Transverse colon (tissue), 4 donors: ENCODE results near the gene NAA16. TPM values are rescaled to one million over a fixed set of nuclear protein-coding genes. Genes with fewer than 3 reads are reported as not detected.

Experiments used
- DNase-seq: peaks from one replicate; pipeline ENCODE4 v3.0.0-alpha.2; 2019
- H3K27ac ChIP-seq, 4 donors: fragments of 200-600 bp; sonication (generic); 2 replicates each; pipeline ENCODE4 v1.5.1; 2016 to 2018; ENCODE audit warnings: inconsistent platforms in 4 of 4
- H3K27me3 ChIP-seq: fragments of 200-600 bp; sonication (generic); 2 replicates; pipeline ENCODE4 v1.5.1; 2017; ENCODE audit warnings: inconsistent platforms
- H3K36me3 ChIP-seq, 4 donors: fragments of 200-600 bp; sonication (generic); 2 replicates each; pipeline ENCODE4 v1.5.1; 2017 to 2019; ENCODE audit warnings: inconsistent platforms in 4 of 4
- H3K4me1 ChIP-seq, 4 donors: fragments of 200-600 bp; sonication (generic); 2 replicates each; pipeline ENCODE4 v1.5.1; 2017 to 2020; ENCODE audit warnings: inconsistent platforms in 4 of 4
- H3K4me3 ChIP-seq, 4 donors: fragments of 200-600 bp; sonication (generic); 1 replicate in 1 of 4; 2 replicates in 3 of 4; pipeline versions ENCODE4 v1.5.1 to v1.6.1; 2017 to 2019; ENCODE audit warnings: inconsistent platforms in 4 of 4
- H3K9me3 ChIP-seq, 2 donors: fragments of 200-600 bp; sonication (generic); 2 replicates each; pipeline ENCODE4 v1.5.1; 2017 to 2019; ENCODE audit warnings: inconsistent platforms in 2 of 2
- CTCF ChIP-seq, 5 experiments: fragments of 200-600 bp in 3 of 5; fragments of 450-650 bp in 2 of 5; sonication (generic) in 3 of 5; IDR thresholded peaks; 1 replicate in 2 of 5; 2 replicates in 3 of 5; pipeline ENCODE4 v1.5.1; 2016 to 2017; ENCODE audit warnings: antibody characterized with exemption in 5 of 5, inconsistent platforms in 3 of 5, mild to moderate bottlenecking in 2 of 5, moderate library complexity in 1 of 5
- EP300 ChIP-seq: sonication (generic); formaldehyde crosslinking; IDR thresholded peaks from one replicate; pipeline ENCODE4 v1.6.1; 2017; ENCODE audit warnings: antibody characterized with exemption, low read depth
- POLR2A ChIP-seq: fragments of 450-650 bp; IDR thresholded peaks from one replicate; pipeline ENCODE4 v1.6.1; 2016; ENCODE audit warnings: antibody characterized with exemption, mild to moderate bottlenecking, moderate library complexity
- POLR2AphosphoS5 ChIP-seq, 3 donors: sonication (generic); formaldehyde crosslinking; IDR thresholded peaks; one replicate each; pipeline ENCODE4 v1.6.1; 2016; ENCODE audit warnings: antibody characterized with exemption in 3 of 3
- WGBS, 2 donors: methylation state at CpG; one replicate each; pipeline ENCODE4 v1.1.5; 2018; ENCODE audit warnings: low coverage in 1 of 2; 5-methylcytosine and 5-hydroxymethylcytosine counted together
- in situ Hi-C, 4 donors: fragments of 200-750 bp; cut with MboI; loops; one replicate each; pipeline versions ENCODE4 v1.15.0 to v1.15.1; 2017; ENCODE audit warnings: low sequenced_read_pairs in 3 of 4, low pct_ligation_motif_present in 1 of 4, low pct_unique_long_range_greater_than_20kb in 1 of 4
- intact Hi-C: fragments of 100-400 bp; cut with DNase I; formaldehyde crosslinking; loops from one replicate; pipeline ENCODE4 v1.15.1; 2023; ENCODE audit warnings: low total_unique reads
- total RNA-seq, 4 donors: library from RNA; depleted of rRNA; stranded (reverse); fragments of >200 nt; gene quantifications; one replicate each; pipeline ENCODE4 v1.1.0, GENCODE V29; 2016

Gene NAA16
- total RNA-seq, 4 donors from 2014 or later = 9.1 to 38.6 (median 19.6) TPM

GRCh38 chr13:41409611-41410010 lies 98.5 kb downstream of the NAA16 start:
- in situ Hi-C loops = loop anchor here in 2 of 4 donors (25.0 kb wide), 3 partner anchors 228 to 703 kb away; no protein-coding TSS in a partner anchor
- Histone ChIP-seq H3K36me3 (no peaks in the 10 kb centered on the region), H3K27ac (no peak overlapping the region), H3K4me1 (no peaks in the 10 kb centered on the region), H3K4me3 (no peak overlapping the region), H3K27me3 (no peaks in the 10 kb centered on the region), H3K9me3 (no peaks in the 10 kb centered on the region)
- no peak for DNase-seq
- intact Hi-C loops = no loop called here
- WGBS, 2 donors = 69 to 87% methylated on average over 1 to 2 of the region's 2 CpGs
- TF ChIP-seq POLR2A (no peak), POLR2AphosphoS5 (IDR thresholded peaks at IDR 0.05) (no peak), CTCF (IDR thresholded peaks at IDR 0.05) (no peak)

- Histone ChIP-seq H3K9me3 (no peaks in the 10 kb centered on the region), H3K4me3 (no peak overlapping the region), H3K4me1 (no peaks in the 10 kb centered on the region), H3K27ac (no peak overlapping the region), H3K36me3 (no peaks in the 10 kb centered on the region), H3K27me3 (no peaks in the 10 kb centered on the region)
- whole genome bisulfite sequencing, 2 donors = 55 to 78% methylated on average over 1 to 5 of the region's 5 CpGs
- no peak for DNase-seq
- in situ Hi-C loops (loop anchor here in 2 of 4 donors (25.0 kb wide), 3 partner anchors 226 to 701 kb away; no protein-coding TSS in a partner anchor), intact Hi-C loops (no loop called here)
- TF ChIP-seq POLR2AphosphoS5 (IDR thresholded peaks at IDR 0.05) = no peak
- no peak for TF ChIP-seq POLR2A
- no peak for TF ChIP-seq EP300
- no peak for TF ChIP-seq CTCF (IDR thresholded peaks at IDR 0.05)
Measured at GRCh38 chr13:41411060-41411459, 100.0 kb downstream of the NAA16 start.

- DNase-seq = no peak
- no peak overlapping the region for H3K4me3 ChIP-seq
- no peak overlapping the region for H3K27ac ChIP-seq
- no peaks in the 10 kb centered on the region for H3K9me3 ChIP-seq
- intact Hi-C loops (no loop called here), in situ Hi-C loops (loop anchor here in 2 of 4 donors (25.0 kb wide), 3 partner anchors 226 to 701 kb away; no protein-coding TSS in a partner anchor)
- no peaks in the 10 kb centered on the region for H3K36me3 ChIP-seq
- no peak for TF ChIP-seq EP300
- H3K27me3 ChIP-seq = no peaks in the 10 kb centered on the region
- H3K4me1 ChIP-seq = no peaks in the 10 kb centered on the region
- WGBS, 2 donors = 40 to 46% methylated on average over 1 to 5 of the region's 5 CpGs
Measured at GRCh38 chr13:41411522-41411921, 100.5 kb downstream of the NAA16 start.

- no peak overlapping the region for H3K4me3 ChIP-seq
- no peaks in the 10 kb centered on the region for H3K36me3 ChIP-seq
- H3K27ac ChIP-seq = no peak overlapping the region
- TF ChIP-seq CTCF (IDR thresholded peaks at IDR 0.05) (no peak), POLR2AphosphoS5 (IDR thresholded peaks at IDR 0.05) (no peak), POLR2A (no peak), EP300 (no peak)
- no peaks in the 10 kb centered on the region for H3K27me3 ChIP-seq
- no peak for DNase-seq
- intact Hi-C loops = no loop called here
- in situ Hi-C loops = loop anchor here in 2 of 4 donors (25.0 kb wide), 3 partner anchors 223 to 698 kb away; no protein-coding TSS in a partner anchor
- no peaks in the 10 kb centered on the region for H3K9me3 ChIP-seq
- H3K4me1 ChIP-seq = no peaks in the 10 kb centered on the region
- 87 to 91% methylated on average over 5 of the region's 5 CpGs for WGBS, 2 donors
Measured at GRCh38 chr13:41413872-41414271, 102.8 kb downstream of the NAA16 start.

- no peak overlapping the region for H3K4me3 ChIP-seq
- H3K4me1 ChIP-seq = no peaks in the 10 kb centered on the region
- in situ Hi-C loops = loop anchor here in 2 of 4 donors (25.0 kb wide), 3 partner anchors 221 to 696 kb away; no protein-coding TSS in a partner anchor
Measured at GRCh38 chr13:41416276-41416675, 105.2 kb downstream of the NAA16 start.

More at GRCh38 chr13:41416276-41416675, 105.2 kb downstream of the NAA16 start:
- Histone ChIP-seq H3K27me3 (no peaks in the 10 kb centered on the region), H3K36me3 (no peaks in the 10 kb centered on the region), H3K9me3 (no peaks in the 10 kb centered on the region), H3K27ac (no peak overlapping the region)
- 35 to 93% methylated on average over 3 of the region's 3 CpGs for WGBS, 2 donors
- intact Hi-C loops = no loop called here
- no peak for TF ChIP-seq POLR2AphosphoS5 (IDR thresholded peaks at IDR 0.05)
- TF ChIP-seq EP300 = no peak
- TF ChIP-seq POLR2A = no peak
- TF ChIP-seq CTCF (IDR thresholded peaks at IDR 0.05) = no peak
- no peak for DNase-seq
